Uterus (tissue), 4 donors: ENCODE measurements around the gene AKAP7. TPM values are rescaled to one million over a fixed set of nuclear protein-coding genes. Genes with fewer than 3 reads are reported as not detected.

Experiments used
- DNase-seq, 2 donors: peaks; one replicate each; pipeline ENCODE4 v3.0.0-alpha.2; 2019 to 2020
- H3K27ac ChIP-seq, 2 donors: fragments of 200-600 bp; sonication (generic); 1 replicate in 1 of 2; 2 replicates in 1 of 2; pipeline ENCODE4 v1.5.1; 2016 to 2018
- H3K27me3 ChIP-seq, 2 donors: fragments of 200-600 bp; sonication (generic); one replicate each; pipeline ENCODE4 v1.5.1; 2018 to 2019; ENCODE audit warnings: control low read depth in 1 of 2
- H3K36me3 ChIP-seq, 2 donors: fragments of 200-600 bp; sonication (generic); one replicate each; pipeline ENCODE4 v1.5.1; 2019; ENCODE audit warnings: control low read depth in 1 of 2
- H3K4me1 ChIP-seq, 2 donors: fragments of 200-600 bp; sonication (generic); one replicate each; pipeline ENCODE4 v1.5.1; 2018 to 2019; ENCODE audit warnings: control low read depth in 1 of 2
- H3K4me3 ChIP-seq, 2 donors: fragments of 200-600 bp; sonication (generic); 1 replicate in 1 of 2; 2 replicates in 1 of 2; pipeline ENCODE4 v1.5.1; 2018 to 2019; ENCODE audit warnings: mild to moderate bottlenecking in 1 of 2
- H3K9me3 ChIP-seq, 2 donors: fragments of 200-600 bp; sonication (generic); one replicate each; pipeline ENCODE4 v1.5.1; 2019; ENCODE audit warnings: control low read depth in 1 of 2
- POLR2A ChIP-seq, 2 donors: fragments of 450-650 bp; IDR thresholded peaks; one replicate each; pipeline ENCODE4 v1.6.1; 2016; ENCODE audit warnings: antibody characterized with exemption in 2 of 2, mild to moderate bottlenecking in 1 of 2, moderate library complexity in 1 of 2
- intact Hi-C: fragments of 100-400 bp; cut with DNase I; formaldehyde crosslinking; loops from one replicate; pipeline ENCODE4 v1.15.1; 2023; ENCODE audit warnings: low total_unique reads
- total RNA-seq, 4 donors: library from RNA; depleted of rRNA in 3 of 4; stranded (reverse); fragments of >200 nt in 3 of 4; gene quantifications; one replicate each; pipeline versions ENCODE4 v1.1.0 to v1.2.4, GENCODE V29; 2014 to 2023
- TF ChIP-seq, protein P1 (sequence below), 4 experiments: fragments of 200-600 bp in 2 of 4; fragments of 450-650 bp in 2 of 4; sonication (generic) in 2 of 4; IDR thresholded peaks; one replicate each; pipeline ENCODE4 v1.5.1; 2016 to 2019; ENCODE audit warnings: antibody characterized with exemption in 4 of 4, mild to moderate bottlenecking in 2 of 4, moderate library complexity in 1 of 4
- donor health status: DM: yes; HTN: yes; CAD: no.

AKAP7 gene
- total RNA-seq, 4 donors from 2014 or later = 7.4 to 25.3 (median 21.3) TPM

DNA sequence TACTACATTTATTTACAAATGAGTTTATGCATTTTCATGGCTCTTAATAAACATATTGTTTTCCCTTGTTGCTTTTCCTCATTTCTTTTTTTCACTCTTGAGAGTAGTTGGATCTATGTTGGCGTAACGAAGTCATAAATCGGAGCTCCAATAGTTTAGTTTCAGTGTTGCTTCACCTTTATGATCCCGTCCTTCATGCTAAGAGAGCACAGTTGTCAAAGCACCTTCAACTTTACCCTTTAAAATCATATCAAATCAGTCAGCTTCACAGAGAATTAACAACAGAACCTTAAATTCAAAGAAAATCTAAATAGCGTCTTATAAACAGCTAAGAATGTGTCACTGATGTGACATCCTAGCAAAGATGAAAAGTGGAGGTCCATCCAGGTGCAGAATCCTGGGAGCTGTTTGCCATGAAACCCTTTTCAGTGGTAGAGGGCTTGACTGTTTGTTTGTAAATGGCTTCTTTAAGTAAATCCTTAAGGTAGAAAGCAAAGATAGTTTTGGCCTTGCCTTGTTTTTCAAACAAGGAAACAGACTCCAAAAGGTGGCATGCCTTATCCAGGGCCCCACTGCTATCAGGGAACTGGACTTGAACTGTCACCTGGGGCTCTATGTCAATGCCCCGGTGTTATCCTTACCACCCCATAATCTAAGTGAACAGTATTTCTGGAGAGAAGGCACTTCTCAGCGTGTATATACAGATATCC lies 148.4 kb downstream of the AKAP7 start:
- H3K4me1 ChIP-seq = no peaks in the 10 kb centered on the region
- no peak overlapping the region for H3K4me3 ChIP-seq
- H3K36me3 ChIP-seq = no peaks in the 10 kb centered on the region
- intact Hi-C loops = no loop called here
- DNase-seq = no peak
- no peak overlapping the region for H3K27ac ChIP-seq
- no peaks in the 10 kb centered on the region for H3K27me3 ChIP-seq
- TF ChIP-seq, protein P1, sequence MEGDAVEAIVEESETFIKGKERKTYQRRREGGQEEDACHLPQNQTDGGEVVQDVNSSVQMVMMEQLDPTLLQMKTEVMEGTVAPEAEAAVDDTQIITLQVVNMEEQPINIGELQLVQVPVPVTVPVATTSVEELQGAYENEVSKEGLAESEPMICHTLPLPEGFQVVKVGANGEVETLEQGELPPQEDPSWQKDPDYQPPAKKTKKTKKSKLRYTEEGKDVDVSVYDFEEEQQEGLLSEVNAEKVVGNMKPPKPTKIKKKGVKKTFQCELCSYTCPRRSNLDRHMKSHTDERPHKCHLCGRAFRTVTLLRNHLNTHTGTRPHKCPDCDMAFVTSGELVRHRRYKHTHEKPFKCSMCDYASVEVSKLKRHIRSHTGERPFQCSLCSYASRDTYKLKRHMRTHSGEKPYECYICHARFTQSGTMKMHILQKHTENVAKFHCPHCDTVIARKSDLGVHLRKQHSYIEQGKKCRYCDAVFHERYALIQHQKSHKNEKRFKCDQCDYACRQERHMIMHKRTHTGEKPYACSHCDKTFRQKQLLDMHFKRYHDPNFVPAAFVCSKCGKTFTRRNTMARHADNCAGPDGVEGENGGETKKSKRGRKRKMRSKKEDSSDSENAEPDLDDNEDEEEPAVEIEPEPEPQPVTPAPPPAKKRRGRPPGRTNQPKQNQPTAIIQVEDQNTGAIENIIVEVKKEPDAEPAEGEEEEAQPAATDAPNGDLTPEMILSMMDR (IDR thresholded peaks at IDR 0.05) = no peak
- TF ChIP-seq POLR2A (IDR thresholded peaks at IDR 0.05) = no peak
- H3K9me3 ChIP-seq = no peaks in the 10 kb centered on the region

DNA sequence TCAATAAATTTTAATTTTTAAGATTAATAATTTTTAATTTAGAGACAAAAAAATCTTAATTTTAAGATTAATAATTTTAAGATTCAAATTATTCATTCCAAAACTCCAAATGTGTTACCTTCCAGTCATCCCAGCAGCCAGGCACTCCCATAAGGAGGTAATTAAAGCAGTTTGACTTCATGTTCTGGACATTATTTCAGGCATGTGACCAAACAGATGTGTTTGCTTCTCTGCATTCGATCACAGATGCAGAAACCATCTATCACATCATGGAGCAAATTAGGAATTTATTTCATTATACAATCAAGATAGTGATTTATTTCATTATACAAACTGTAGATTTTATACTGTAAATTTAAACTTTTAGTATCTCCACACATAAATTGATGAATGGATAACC lies 150.3 kb downstream of the AKAP7 start:
- no peak for TF ChIP-seq POLR2A (IDR thresholded peaks at IDR 0.05)
- TF ChIP-seq, protein P1 (IDR thresholded peaks at IDR 0.05) = no peak
- Histone ChIP-seq H3K27me3 (no peaks in the 10 kb centered on the region), H3K36me3 (no peaks in the 10 kb centered on the region), H3K9me3 (no peaks in the 10 kb centered on the region), H3K4me1 (no peaks in the 10 kb centered on the region), H3K4me3 (no peak overlapping the region), H3K27ac (no peak overlapping the region)
- no peak for DNase-seq
- intact Hi-C loops = no loop called here

DNA sequence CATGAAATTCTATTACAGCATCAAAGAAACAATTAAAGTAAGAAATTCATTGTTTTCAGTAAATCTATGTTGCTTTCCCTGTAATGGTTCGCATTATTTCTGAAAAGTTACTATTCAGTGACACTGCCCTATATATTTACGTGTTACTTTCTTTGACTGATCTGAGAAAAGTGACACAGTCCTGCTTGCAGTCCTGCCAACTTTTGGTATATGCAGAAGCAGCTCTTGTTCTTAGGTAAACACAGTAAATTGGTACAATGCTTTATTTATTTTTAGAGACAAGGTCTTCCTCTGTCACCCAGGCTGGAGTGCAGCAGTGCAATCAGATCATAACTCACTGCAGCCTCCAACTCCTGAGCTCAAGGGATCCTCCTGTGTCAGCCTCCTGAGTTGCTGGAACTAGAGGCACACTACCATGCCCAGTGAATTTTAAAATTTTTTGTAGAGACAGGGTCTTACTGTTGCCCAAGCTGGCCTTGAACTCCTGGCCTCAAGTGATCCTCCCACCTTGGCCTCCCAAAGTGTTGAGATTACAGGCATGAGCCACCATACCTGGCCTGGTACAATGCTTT lies 151.3 kb downstream of the AKAP7 start:
- Histone ChIP-seq H3K9me3 (no peaks in the 10 kb centered on the region), H3K4me3 (no peak overlapping the region), H3K27ac (no peak overlapping the region), H3K27me3 (no peaks in the 10 kb centered on the region), H3K36me3 (no peaks in the 10 kb centered on the region), H3K4me1 (no peaks in the 10 kb centered on the region)
- TF ChIP-seq, protein P1 (IDR thresholded peaks at IDR 0.05) = no peak
- no peak for TF ChIP-seq POLR2A (IDR thresholded peaks at IDR 0.05)
- intact Hi-C loops = no loop called here
- DNase-seq = no peak

DNA sequence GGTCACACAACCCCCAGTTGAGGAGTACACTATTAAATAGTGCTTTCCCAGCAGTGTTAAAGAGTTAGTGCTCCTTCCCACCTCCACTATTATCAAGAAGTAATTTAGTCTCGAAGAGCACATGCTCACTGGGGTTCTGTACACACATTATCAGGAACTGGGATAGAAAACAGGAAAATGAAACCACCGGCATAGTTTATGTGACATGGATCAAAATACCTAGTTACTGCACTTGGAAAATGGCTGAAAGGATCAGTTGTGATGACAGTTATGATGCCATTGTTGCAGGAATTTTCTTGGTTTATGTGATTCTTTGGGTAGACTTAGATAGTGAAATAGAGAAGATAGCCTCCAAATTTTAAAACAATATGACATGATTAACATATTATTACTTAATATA lies 152.9 kb downstream of the AKAP7 start:
- Histone ChIP-seq H3K27ac (no peak overlapping the region), H3K4me1 (no peaks in the 10 kb centered on the region), H3K9me3 (no peaks in the 10 kb centered on the region), H3K4me3 (no peak overlapping the region), H3K27me3 (no peaks in the 10 kb centered on the region), H3K36me3 (no peaks in the 10 kb centered on the region)
- DNase-seq = no peak
- intact Hi-C loops = no loop called here
- TF ChIP-seq, protein P1 (IDR thresholded peaks at IDR 0.05) = no peak
- TF ChIP-seq POLR2A (IDR thresholded peaks at IDR 0.05) = no peak

DNA sequence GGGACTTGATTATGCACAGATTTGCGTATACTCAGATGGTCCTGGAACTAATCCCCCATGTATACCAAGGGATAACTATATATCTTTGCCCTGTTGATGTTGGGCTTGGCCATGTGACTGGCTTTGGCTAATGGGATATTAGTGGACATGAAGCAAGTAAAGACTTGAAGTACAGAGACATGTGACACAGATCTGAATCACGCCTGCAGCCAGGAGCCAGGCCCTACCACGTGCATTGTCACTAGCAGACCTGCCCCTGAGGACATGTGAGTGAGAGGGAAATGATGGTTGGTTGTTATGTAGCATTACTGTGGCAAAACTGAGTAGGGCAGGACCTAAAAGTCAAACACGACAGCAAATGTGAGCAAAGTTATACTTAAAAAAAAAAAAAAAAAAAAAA lies 155.7 kb downstream of the AKAP7 start:
- no peak for TF ChIP-seq POLR2A (IDR thresholded peaks at IDR 0.05)
- TF ChIP-seq, protein P1 (IDR thresholded peaks at IDR 0.05) = no peak
- Histone ChIP-seq H3K4me3 (no peak overlapping the region), H3K27ac (no peak overlapping the region), H3K36me3 (no peaks in the 10 kb centered on the region), H3K9me3 (no peaks in the 10 kb centered on the region), H3K27me3 (no peaks in the 10 kb centered on the region), H3K4me1 (no peaks in the 10 kb centered on the region)
- DNase-seq = no peak
- intact Hi-C loops = no loop called here
